IMR-90 (cell line): ENCODE measurements around the gene GSPT1. TPM values are rescaled to one million over a fixed set of nuclear protein-coding genes. Genes with fewer than 3 reads are reported as not detected.

Source experiments
- ATAC-seq: fragments of 200-7000 bp; cut with Tn5 transposase; 2 replicates; pipeline ENCODE4 v1.9.1; 2020; ENCODE audit warnings: low read depth, mild to moderate bottlenecking, moderate library complexity
- BruUV-seq: library from RNA; stranded (reverse); fragments of 400-500 nt; replicated peaks from 2 replicates; lab custom pipeline; 2021; lab: Mats Ljungman, UMichigan
- CTCF ChIA-PET: fragments of 300-600 bp; formaldehyde crosslinking; extraction: SDS; loops from one replicate; lab custom pipeline; 2021; ENCODE audit warnings: antibody characterized with exemption; lab: Yijun Ruan, JAX
- POLR2A ChIA-PET: fragments of 300-600 bp; sonication (Branson Sonifier 250); formaldehyde crosslinking; loops from one replicate; lab custom pipeline; 2022; ENCODE audit warnings: antibody characterized with exemption; ENCODE audit not compliant: unreplicated experiment; lab: Charles Lee
- DNase-seq: peaks from one replicate; pipeline ENCODE4 v3.0.0; 2013
- H2AFZ ChIP-seq: replicated peaks from 2 replicates; pipeline ENCODE3; 2013; ENCODE audit warnings: low read length, mild to moderate bottlenecking; ENCODE audit not compliant: poor library complexity
- H2AK5ac ChIP-seq: 2 replicates; pipeline ENCODE4 v1.6.1; 2013; ENCODE audit warnings: low read depth, low read length, inconsistent platforms
- H2AK9ac ChIP-seq: replicated peaks from 2 replicates; pipeline ENCODE3; 2013; ENCODE audit warnings: mild to moderate bottlenecking, low read depth, low read length, moderate library complexity; ENCODE audit not compliant: poor library complexity
- H2BK120ac ChIP-seq: 2 replicates; pipeline ENCODE4 v1.6.1; 2013; ENCODE audit warnings: low read depth, low read length, inconsistent platforms
- H2BK15ac ChIP-seq: 3 replicates; pipeline ENCODE4 v1.6.1; 2013; ENCODE audit warnings: low read depth, low read length, inconsistent platforms
- H2BK20ac ChIP-seq: 2 replicates; pipeline ENCODE4 v1.6.1; 2013; ENCODE audit warnings: low read depth, mild to moderate bottlenecking, inconsistent platforms, low read length, moderate library complexity
- H2BK5ac ChIP-seq: 2 replicates; pipeline ENCODE4 v1.6.1; 2013; ENCODE audit warnings: mild to moderate bottlenecking, low read depth, low read length, inconsistent platforms; ENCODE audit not compliant: poor library complexity, severe bottlenecking
- H3K14ac ChIP-seq: replicated peaks from 2 replicates; pipeline ENCODE4 v1.6.1; 2013; ENCODE audit warnings: low read depth, low read length, inconsistent platforms
- H3K18ac ChIP-seq: 2 replicates; pipeline ENCODE4 v1.6.1; 2013; ENCODE audit warnings: low read depth, low read length, control low read depth
- H3K23ac ChIP-seq: 2 replicates; pipeline ENCODE4 v1.6.1; 2013; ENCODE audit warnings: low read depth, low read length, inconsistent platforms
- H3K27ac ChIP-seq: 2 replicates; pipeline ENCODE4 v1.5.1; 2013; ENCODE audit warnings: mild to moderate bottlenecking, control low read depth, low read length; ENCODE audit not compliant: insufficient read depth
- H3K27me3 ChIP-seq: 2 replicates; pipeline ENCODE4 v1.6.1; 2013; ENCODE audit warnings: low read length; ENCODE audit not compliant: control insufficient read depth, insufficient read depth
- H3K36me3 ChIP-seq: 2 replicates; pipeline ENCODE4 v1.6.1; 2013; ENCODE audit warnings: low read length, mixed read lengths; ENCODE audit not compliant: control insufficient read depth, insufficient read depth
- H3K4ac ChIP-seq: 2 replicates; pipeline ENCODE4 v1.6.1; 2013; ENCODE audit warnings: low read depth, low read length, inconsistent platforms
- H3K4me1 ChIP-seq: 2 replicates; pipeline ENCODE4 v1.6.1; 2013; ENCODE audit warnings: low read length, mixed read lengths; ENCODE audit not compliant: control insufficient read depth, insufficient read depth
- H3K4me2 ChIP-seq: 2 replicates; pipeline ENCODE4 v1.6.1; 2013; ENCODE audit warnings: low read depth, mild to moderate bottlenecking, control low read depth, low read length, moderate library complexity
- H3K4me3 ChIP-seq: 2 replicates; pipeline ENCODE4 v1.5.1; 2013; ENCODE audit warnings: low read depth, mild to moderate bottlenecking, control low read depth, low read length, moderate library complexity; ENCODE audit not compliant: insufficient read depth
- H3K56ac ChIP-seq: 2 replicates; pipeline ENCODE4 v1.6.1; 2013; ENCODE audit warnings: low read length, inconsistent platforms; ENCODE audit not compliant: insufficient read depth; ENCODE audit errors: extremely low read depth
- H3K79me1 ChIP-seq, 2 experiments: 2 replicates each; pipeline ENCODE4 v1.6.1; 2013; ENCODE audit warnings: low read length in 2 of 2, inconsistent platforms in 1 of 2, low read depth in 1 of 2
- H3K9ac ChIP-seq: 2 replicates; pipeline ENCODE4 v1.6.1; 2013; ENCODE audit warnings: low read depth, low read length, control low read depth
- H3K9me1 ChIP-seq: 2 replicates; pipeline ENCODE4 v1.6.1; 2013; ENCODE audit warnings: low read length, inconsistent platforms; ENCODE audit not compliant: insufficient read depth
- H3K9me3 ChIP-seq: 2 replicates; pipeline ENCODE4 v1.6.1; 2013; ENCODE audit warnings: low read length; ENCODE audit not compliant: control insufficient read depth, insufficient read depth
- H4K20me1 ChIP-seq: 2 replicates; pipeline ENCODE4 v1.6.1; 2013; ENCODE audit warnings: low read length, inconsistent platforms; ENCODE audit not compliant: insufficient read depth
- H4K5ac ChIP-seq: 2 replicates; pipeline ENCODE4 v1.6.1; 2013; ENCODE audit warnings: mild to moderate bottlenecking, low read depth, low read length, control low read depth
- H4K8ac ChIP-seq, 2 experiments: 2 replicates each; pipeline ENCODE4 v1.6.1; 2013; ENCODE audit warnings: low read depth in 2 of 2, low read length in 2 of 2, control low read depth in 1 of 2, inconsistent platforms in 1 of 2
- H4K91ac ChIP-seq: 2 replicates; pipeline ENCODE4 v1.6.1; 2013; ENCODE audit warnings: low read depth, low read length, inconsistent platforms; ENCODE audit not compliant: insufficient read depth
- CHD1 ChIP-seq: IDR thresholded peaks from 2 replicates; pipeline ENCODE4 v1.6.1; 2012; ENCODE audit warnings: low read depth, low read length, improper control_type of control experiment
- FOS ChIP-seq: fragments of 150-350 bp; IDR thresholded peaks from 2 replicates; pipeline ENCODE4 v1.6.1; 2016; ENCODE audit warnings: low read depth, low read length
- MAZ ChIP-seq: IDR thresholded peaks from 2 replicates; pipeline ENCODE4 v1.6.1; 2012; ENCODE audit warnings: low read depth, mild to moderate bottlenecking, low read length, improper control_type of control experiment, moderate library complexity, borderline replicate concordance
- MXI1 ChIP-seq: IDR thresholded peaks from 2 replicates; pipeline ENCODE4 v1.6.1; 2012; ENCODE audit warnings: low read depth, mild to moderate bottlenecking, low read length, moderate library complexity, borderline replicate concordance
- RAD21 ChIP-seq: IDR thresholded peaks from 2 replicates; pipeline ENCODE4 v1.6.1; 2012; ENCODE audit warnings: low read length, improper control_type of control experiment
- RCOR1 ChIP-seq: IDR thresholded peaks from 2 replicates; pipeline ENCODE4 v1.6.1; 2012; ENCODE audit warnings: mild to moderate bottlenecking, low read length, improper control_type of control experiment; ENCODE audit not compliant: insufficient replicate concordance
- RFX5 ChIP-seq: IDR thresholded peaks from 2 replicates; pipeline ENCODE4 v1.8.0; 2012; ENCODE audit warnings: low read depth, mild to moderate bottlenecking, low read length, moderate library complexity
- SMC3 ChIP-seq: fragments of 150-350 bp; IDR thresholded peaks from 2 replicates; pipeline ENCODE4 v1.6.1; 2016; ENCODE audit warnings: low read depth, mild to moderate bottlenecking, antibody characterized with exemption, low read length, moderate library complexity
- WGBS, 2 experiments: methylation state at CpG; one replicate each; pipeline versions ENCODE4 v1.1.5 to v1.1.7; 2013; ENCODE audit warnings: missing lambda C conversion rate in 2 of 2; ENCODE audit not compliant: insufficient read length in 1 of 2; ENCODE audit errors: extremely low coverage in 2 of 2; 5-methylcytosine and 5-hydroxymethylcytosine counted together
- dilution Hi-C: fragments of 300-500 bp; cut with HindIII; formaldehyde crosslinking; loops from one replicate; pipeline ENCODE4 v1.14.3; 2018; ENCODE audit warnings: low sequenced_read_pairs; ENCODE audit not compliant: unreplicated experiment
- in situ Hi-C: fragments of 300-500 bp; cut with MboI; formaldehyde crosslinking; loops from 3 replicates; pipeline ENCODE4 v1.14.3; 2019; ENCODE audit warnings: low sequenced_read_pairs, inconsistent platforms, mixed read lengths
- intact Hi-C: fragments of 100-400 bp; cut with micrococcal nuclease; formaldehyde crosslinking; loops from 2 replicates; pipeline ENCODE4 v1.10.0; 2022
- polyA plus RNA-seq, 3 experiments: library from polyadenylated mRNA; depleted of rRNA; stranded (reverse); fragments of >200 nt; gene quantifications; 2 replicates each; pipeline ENCODE4 v1.2.3, GENCODE V29; 2012; ENCODE audit warnings: low replicate concordance in 1 of 3
- total RNA-seq: library from RNA; depleted of rRNA; stranded (reverse); fragments of >200 nt; gene quantifications from 2 replicates; pipeline ENCODE4 v1.2.3, GENCODE V29; 2012
- TF ChIP-seq, protein P1 (sequence below): fragments of 150-350 bp; IDR thresholded peaks from 2 replicates; pipeline ENCODE4 v1.6.1; 2017; ENCODE audit warnings: mild to moderate bottlenecking, antibody characterized with exemption, low read length, low read depth
- TF ChIP-seq, protein P2 (sequence below): conservative IDR thresholded peaks from 2 replicates; pipeline ENCODE4 v1.5.1; 2012; ENCODE audit warnings: mild to moderate bottlenecking, low read depth, low read length, improper control_type of control experiment
- TF ChIP-seq, protein P3 (sequence below): fragments of 150-350 bp; IDR thresholded peaks from 2 replicates; pipeline ENCODE4 v1.6.1; 2016; ENCODE audit warnings: low read depth, mild to moderate bottlenecking, low read length, moderate library complexity, borderline replicate concordance

GSPT1 gene
- total and polyA plus RNA-seq, 2 of the 4 experiments (the other 2 are of a cell fraction) = 76.3 to 84.8 TPM

DNA sequence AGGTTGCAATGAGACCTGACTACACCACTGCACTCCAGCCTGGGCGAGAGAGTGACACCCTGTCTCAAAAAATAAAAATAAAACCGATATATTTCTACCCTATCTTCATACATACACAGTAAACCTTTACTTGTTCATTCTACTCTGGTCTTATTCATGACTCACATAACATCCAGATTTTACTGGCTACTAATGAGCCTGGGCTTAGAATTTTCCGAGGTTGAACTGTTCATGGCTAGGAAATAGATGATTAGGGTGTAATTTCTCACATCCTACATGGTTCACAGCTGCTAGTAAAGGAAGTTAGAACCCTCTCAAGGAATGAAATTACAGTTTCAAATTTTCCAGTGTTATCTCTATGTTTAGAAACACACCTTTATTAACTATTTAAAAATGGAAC is 14.7 kb downstream of the GSPT1 start:
- H4K20me1 ChIP-seq = peaks cover 83% of the 10 kb centered on the region
- no peak overlapping the region for H3K27ac ChIP-seq
- H3K56ac ChIP-seq = no peak overlapping the region
- no peak overlapping the region for H4K5ac ChIP-seq
- peaks cover 21% of the 10 kb centered on the region for H3K9me1 ChIP-seq
- H4K91ac ChIP-seq = no peak overlapping the region
- H2BK15ac ChIP-seq = no peak overlapping the region
- dilution Hi-C loops = no loop called here
- POLR2A ChIA-PET = no interaction called here
- H4K8ac ChIP-seq = no peak overlapping the region
- no peak overlapping the region for H3K18ac ChIP-seq
- H3K4me1 ChIP-seq = peaks cover 4% of the 10 kb centered on the region
- H3K79me1 ChIP-seq = peaks cover 0 to 70% of the 10 kb centered on the region in 2 experiments; a peak in 2 of 4 replicates
- H2BK20ac ChIP-seq = no peak overlapping the region
- DNase-seq (peak; percentile 18), ATAC-seq (no peak)
- no peak overlapping the region for H3K4me2 ChIP-seq
- H3K4me3 ChIP-seq = no peak overlapping the region
- H2AK9ac ChIP-seq = no peak overlapping the region
- intact Hi-C loops = no loop called here
- TF ChIP-seq SMC3 (no peak), MXI1 (no peak), RAD21 (no peak), RCOR1 (no peak), CHD1 (no peak), RFX5 (no peak), FOS (no peak), MAZ (no peak)
- TF ChIP-seq, protein P1, sequence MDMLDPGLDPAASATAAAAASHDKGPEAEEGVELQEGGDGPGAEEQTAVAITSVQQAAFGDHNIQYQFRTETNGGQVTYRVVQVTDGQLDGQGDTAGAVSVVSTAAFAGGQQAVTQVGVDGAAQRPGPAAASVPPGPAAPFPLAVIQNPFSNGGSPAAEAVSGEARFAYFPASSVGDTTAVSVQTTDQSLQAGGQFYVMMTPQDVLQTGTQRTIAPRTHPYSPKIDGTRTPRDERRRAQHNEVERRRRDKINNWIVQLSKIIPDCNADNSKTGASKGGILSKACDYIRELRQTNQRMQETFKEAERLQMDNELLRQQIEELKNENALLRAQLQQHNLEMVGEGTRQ = no peak
- TF ChIP-seq, protein P2, sequence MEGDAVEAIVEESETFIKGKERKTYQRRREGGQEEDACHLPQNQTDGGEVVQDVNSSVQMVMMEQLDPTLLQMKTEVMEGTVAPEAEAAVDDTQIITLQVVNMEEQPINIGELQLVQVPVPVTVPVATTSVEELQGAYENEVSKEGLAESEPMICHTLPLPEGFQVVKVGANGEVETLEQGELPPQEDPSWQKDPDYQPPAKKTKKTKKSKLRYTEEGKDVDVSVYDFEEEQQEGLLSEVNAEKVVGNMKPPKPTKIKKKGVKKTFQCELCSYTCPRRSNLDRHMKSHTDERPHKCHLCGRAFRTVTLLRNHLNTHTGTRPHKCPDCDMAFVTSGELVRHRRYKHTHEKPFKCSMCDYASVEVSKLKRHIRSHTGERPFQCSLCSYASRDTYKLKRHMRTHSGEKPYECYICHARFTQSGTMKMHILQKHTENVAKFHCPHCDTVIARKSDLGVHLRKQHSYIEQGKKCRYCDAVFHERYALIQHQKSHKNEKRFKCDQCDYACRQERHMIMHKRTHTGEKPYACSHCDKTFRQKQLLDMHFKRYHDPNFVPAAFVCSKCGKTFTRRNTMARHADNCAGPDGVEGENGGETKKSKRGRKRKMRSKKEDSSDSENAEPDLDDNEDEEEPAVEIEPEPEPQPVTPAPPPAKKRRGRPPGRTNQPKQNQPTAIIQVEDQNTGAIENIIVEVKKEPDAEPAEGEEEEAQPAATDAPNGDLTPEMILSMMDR = no peak
- TF ChIP-seq, protein P3, sequence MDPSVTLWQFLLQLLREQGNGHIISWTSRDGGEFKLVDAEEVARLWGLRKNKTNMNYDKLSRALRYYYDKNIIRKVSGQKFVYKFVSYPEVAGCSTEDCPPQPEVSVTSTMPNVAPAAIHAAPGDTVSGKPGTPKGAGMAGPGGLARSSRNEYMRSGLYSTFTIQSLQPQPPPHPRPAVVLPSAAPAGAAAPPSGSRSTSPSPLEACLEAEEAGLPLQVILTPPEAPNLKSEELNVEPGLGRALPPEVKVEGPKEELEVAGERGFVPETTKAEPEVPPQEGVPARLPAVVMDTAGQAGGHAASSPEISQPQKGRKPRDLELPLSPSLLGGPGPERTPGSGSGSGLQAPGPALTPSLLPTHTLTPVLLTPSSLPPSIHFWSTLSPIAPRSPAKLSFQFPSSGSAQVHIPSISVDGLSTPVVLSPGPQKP = no peak
- no peaks in the 10 kb centered on the region for H3K9me3 ChIP-seq
- peaks cover 3% of the 10 kb centered on the region; the same call in 1 of the 2 replicates for H3K36me3 ChIP-seq
- H3K9ac ChIP-seq = no peak overlapping the region
- no peak overlapping the region for H3K4ac ChIP-seq
- no peak overlapping the region for H3K23ac ChIP-seq
- CTCF ChIA-PET = interaction anchor here (0.7 kb wide), 1 partner anchor 159 kb away, joined by 3 read pairs; no protein-coding TSS in a partner anchor
- in situ Hi-C loops = no loop called here
- no peaks in the 10 kb centered on the region for H3K27me3 ChIP-seq
- H2AK5ac ChIP-seq = no peak overlapping the region
- H2AFZ ChIP-seq = no peak overlapping the region
- no CpG with 5 or more reads among the region's 3 CpGs for WGBS, 2 experiments
- no TSS peak for BruUV-seq
- H3K14ac ChIP-seq = no peak overlapping the region
- no peak overlapping the region for H2BK120ac ChIP-seq
- no peak overlapping the region for H2BK5ac ChIP-seq
